GM10248 (cell line): ENCODE data around the gene SPOCK2.
"Not testable (repeated sequence)": the region's sequence is repeated elsewhere in the genome, so short reads cannot be mapped to it uniquely, and the experiment has no call there.

Experiments used
- CTCF ChIA-PET: fragments of 300-600 bp; sonication (Branson Sonifier 250); formaldehyde crosslinking; extraction: SDS; loops from one replicate; lab custom pipeline; 2021; ENCODE audit warnings: antibody characterized with exemption; lab: Yijun Ruan, JAX
- POLR2A ChIA-PET: fragments of 350-650 bp; sonication (Branson Sonifier 250); formaldehyde crosslinking; extraction: SDS; loops from one replicate; lab custom pipeline; 2020; ENCODE audit warnings: antibody characterized with exemption; lab: Yijun Ruan, JAX
- DNase-seq: peaks from one replicate; pipeline ENCODE4 v3.0.0; 2012; ENCODE audit errors: extremely low spot score
- CTCF ChIP-seq: IDR thresholded peaks from 2 replicates; pipeline ENCODE4 v1.5.1; 2012; ENCODE audit warnings: mild to moderate bottlenecking, low read depth; ENCODE audit errors: extremely low read depth, missing control alignments, control extremely low read depth

The SPOCK2 gene

GRCh38 chr10:72108830-72109635 is 20.7 kb upstream of the SPOCK2 start:
- no peak for DNase-seq
- TF ChIP-seq CTCF: no peak
- ChIA-PET CTCF (interaction anchor here (0.7 to 2.2 kb wide), 4 partner anchors 10 to 61 kb away, joined by 3 to 11 read pairs (median 6); no protein-coding TSS in a partner anchor), POLR2A (no interaction called here)

GRCh38 chr10:72108004-72108370 is 19.6 kb upstream of the SPOCK2 start:
- not testable (repeated sequence) for DNase-seq
- CTCF ChIA-PET: interaction anchor here (1.1 to 2.2 kb wide), 4 partner anchors 11 to 60 kb away, joined by 3 to 11 read pairs (median 6); no protein-coding TSS in a partner anchor
- POLR2A ChIA-PET: interaction anchor here (0.7 kb wide), 1 partner anchor 257 kb away, joined by 5 read pairs; the partner anchor contains the start of gene PSAP

GRCh38 chr10:72107325-72108003 is 19.1 kb upstream of the SPOCK2 start:
- no peak for TF ChIP-seq CTCF
- POLR2A ChIA-PET: no interaction called here

GRCh38 chr10:72106896-72107295 is 18.5 kb upstream of the SPOCK2 start:
- ChIA-PET CTCF (interaction anchor here (1.3 kb wide), 2 partner anchors 15 to 27 kb away, joined by 4 read pairs; no protein-coding TSS in a partner anchor), POLR2A (no interaction called here)
- no peak for DNase-seq
- no peak for TF ChIP-seq CTCF

More at GRCh38 chr10:72107325-72108003, 19.1 kb upstream of the SPOCK2 start:
- CTCF ChIA-PET: interaction anchor here (1.1 to 2.2 kb wide), 5 partner anchors 11 to 59 kb away, joined by 3 to 11 read pairs (median 4); no protein-coding TSS in a partner anchor
- DNase-seq: peak; percentile 36

GRCh38 chr10:72106154-72106849 is 18.0 kb upstream of the SPOCK2 start:
- ChIA-PET CTCF (interaction anchor here (1.3 kb wide), 2 partner anchors 15 to 27 kb away, joined by 4 read pairs; no protein-coding TSS in a partner anchor), POLR2A (no interaction called here)
- no peak for TF ChIP-seq CTCF
- DNase-seq: no peak

GRCh38 chr10:72105710-72106109 is 17.4 kb upstream of the SPOCK2 start:
- POLR2A ChIA-PET: no interaction called here
- no peak for DNase-seq
- no peak for TF ChIP-seq CTCF
- CTCF ChIA-PET: interaction anchor here (1.2 to 1.3 kb wide), 2 partner anchors 14 to 57 kb away, joined by 3 to 4 read pairs; no protein-coding TSS in a partner anchor
